Lower leg skin (tissue), 3 donors: ENCODE measurements around the gene CHST9.

ENCODE experiments used
- POLR2A ChIP-seq, 2 donors: fragments of 450-650 bp; IDR thresholded peaks; one replicate each; pipeline ENCODE4 v1.6.1; 2016 to 2017; ENCODE audit warnings: antibody characterized with exemption in 2 of 2, mild to moderate bottlenecking in 1 of 2, moderate library complexity in 1 of 2
- TF ChIP-seq, protein P1 (sequence below), 3 donors: fragments of 450-650 bp; IDR thresholded peaks; one replicate each; pipeline ENCODE4 v1.5.1; 2016; ENCODE audit warnings: antibody characterized with exemption in 3 of 3, mild to moderate bottlenecking in 3 of 3, moderate library complexity in 2 of 3

- TF ChIP-seq, protein P1, sequence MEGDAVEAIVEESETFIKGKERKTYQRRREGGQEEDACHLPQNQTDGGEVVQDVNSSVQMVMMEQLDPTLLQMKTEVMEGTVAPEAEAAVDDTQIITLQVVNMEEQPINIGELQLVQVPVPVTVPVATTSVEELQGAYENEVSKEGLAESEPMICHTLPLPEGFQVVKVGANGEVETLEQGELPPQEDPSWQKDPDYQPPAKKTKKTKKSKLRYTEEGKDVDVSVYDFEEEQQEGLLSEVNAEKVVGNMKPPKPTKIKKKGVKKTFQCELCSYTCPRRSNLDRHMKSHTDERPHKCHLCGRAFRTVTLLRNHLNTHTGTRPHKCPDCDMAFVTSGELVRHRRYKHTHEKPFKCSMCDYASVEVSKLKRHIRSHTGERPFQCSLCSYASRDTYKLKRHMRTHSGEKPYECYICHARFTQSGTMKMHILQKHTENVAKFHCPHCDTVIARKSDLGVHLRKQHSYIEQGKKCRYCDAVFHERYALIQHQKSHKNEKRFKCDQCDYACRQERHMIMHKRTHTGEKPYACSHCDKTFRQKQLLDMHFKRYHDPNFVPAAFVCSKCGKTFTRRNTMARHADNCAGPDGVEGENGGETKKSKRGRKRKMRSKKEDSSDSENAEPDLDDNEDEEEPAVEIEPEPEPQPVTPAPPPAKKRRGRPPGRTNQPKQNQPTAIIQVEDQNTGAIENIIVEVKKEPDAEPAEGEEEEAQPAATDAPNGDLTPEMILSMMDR (IDR thresholded peaks at IDR 0.05): no peak
- no peak for TF ChIP-seq POLR2A (IDR thresholded peaks at IDR 0.05)
Measured at GRCh38 chr18:27121108-27121507, 64.0 kb downstream of the CHST9 start.
